Suprapubic skin (tissue), 3 donors: ENCODE data around the gene ACAD11.

ENCODE experiments used
- CTCF ChIP-seq, 2 donors: fragments of 200-600 bp in 1 of 2; fragments of 450-650 bp in 1 of 2; sonication (generic) in 1 of 2; IDR thresholded peaks; one replicate each; pipeline ENCODE4 v1.5.1; 2016 to 2019; ENCODE audit warnings: antibody characterized with exemption in 2 of 2, mild to moderate bottlenecking in 1 of 2, moderate library complexity in 1 of 2
- POLR2AphosphoS5 ChIP-seq, 3 donors: sonication (generic); formaldehyde crosslinking; IDR thresholded peaks; one replicate each; pipeline ENCODE4 v1.6.1; 2017; ENCODE audit warnings: antibody characterized with exemption in 3 of 3

GRCh38 chr3:132654721-132655120 lies 4.9 kb downstream of the ACAD11 start:
- TF ChIP-seq CTCF (IDR thresholded peaks at IDR 0.05) (no peak), POLR2AphosphoS5 (IDR thresholded peaks at IDR 0.05) (no peak)
